H1 (cell line): ENCODE results near the gene ADGRL2. TPM values are rescaled to one million over a fixed set of nuclear protein-coding genes. Genes with fewer than 3 reads are reported as not detected.

Experiments
- CTCF ChIA-PET: fragments of 300-600 bp; sonication (Branson Sonifier 250); formaldehyde crosslinking; loops from one replicate; lab custom pipeline; 2021; ENCODE audit not compliant: partially characterized antibody; lab: Charles Lee
- POLR2A ChIA-PET: fragments of 300-600 bp; sonication (Branson Sonifier 250); formaldehyde crosslinking; loops from one replicate; lab custom pipeline; 2021; ENCODE audit warnings: inconsistent platforms; ENCODE audit not compliant: partially characterized antibody; lab: Charles Lee
- DNase-seq, 2 experiments: peaks; one replicate each; pipeline versions ENCODE4 v3.0.0 to v3.0.0-alpha.2; 2010 to 2022; ENCODE audit warnings: low spot score in 2 of 2, low read depth in 1 of 2, mixed read lengths in 1 of 2
- FAIRE-seq: peaks from 2 replicates; lab custom pipeline; 2011; peaks lifted over from hg19 to GRCh38; lab: Jason Lieb, UNC
- H2AFZ ChIP-seq: 2 replicates; pipeline ENCODE4 v1.8.1; 2012; ENCODE audit warnings: low read length, inconsistent platforms
- H2AK5ac ChIP-seq: 2 replicates; pipeline ENCODE4 v1.6.1; 2013; ENCODE audit warnings: low read depth, low read length
- H2BK120ac ChIP-seq: replicated peaks from 2 replicates; pipeline ENCODE3; 2013; ENCODE audit warnings: low read depth, low read length, inconsistent platforms
- H2BK12ac ChIP-seq: 2 replicates; pipeline ENCODE4 v1.6.1; 2013; ENCODE audit warnings: low read depth, low read length
- H2BK15ac ChIP-seq: 2 replicates; pipeline ENCODE4 v1.6.1; 2013; ENCODE audit warnings: low read length
- H2BK20ac ChIP-seq: 2 replicates; pipeline ENCODE4 v1.6.1; 2013; ENCODE audit warnings: low read length
- H2BK5ac ChIP-seq: 2 replicates; pipeline ENCODE4 v1.6.1; 2013; ENCODE audit warnings: low read depth, low read length
- H3K14ac ChIP-seq: 2 replicates; pipeline ENCODE4 v1.6.1; 2013; ENCODE audit warnings: inconsistent platforms; ENCODE audit not compliant: insufficient read length
- H3K18ac ChIP-seq: 2 replicates; pipeline ENCODE4 v1.6.1; 2013; ENCODE audit warnings: low read length; ENCODE audit errors: extremely low read depth
- H3K23ac ChIP-seq: 2 replicates; pipeline ENCODE4 v1.6.1; 2013; ENCODE audit warnings: inconsistent platforms; ENCODE audit not compliant: insufficient read length
- H3K23me2 ChIP-seq: 2 replicates; pipeline ENCODE4 v1.6.1; 2013; ENCODE audit warnings: low read depth, low read length
- H3K27ac ChIP-seq: 2 replicates; pipeline ENCODE4 v1.6.1; 2011; ENCODE audit warnings: low read depth, low read length, inconsistent platforms
- H3K27me3 ChIP-seq, 4 experiments: replicated peaks in 1 of 4; 1 replicate in 1 of 4; 2 replicates in 3 of 4; pipeline versions ENCODE4 v1.6.1 to v1.8.1; 2011 to 2013; ENCODE audit warnings: low read length in 3 of 4, mild to moderate bottlenecking in 3 of 4, inconsistent platforms in 2 of 4, mixed read lengths in 2 of 4, moderate library complexity in 1 of 4; ENCODE audit not compliant: control insufficient read depth in 3 of 4, insufficient read depth in 3 of 4; ENCODE audit errors: extremely low read depth in 1 of 4
- H3K36me3 ChIP-seq, 4 experiments: 2 replicates each; pipeline versions ENCODE4 v1.6.1 to v1.8.1; 2011 to 2013; ENCODE audit warnings: mild to moderate bottlenecking in 4 of 4, low read length in 3 of 4, moderate library complexity in 2 of 4, control low read depth in 1 of 4, inconsistent platforms in 1 of 4; ENCODE audit not compliant: insufficient read depth in 4 of 4, control insufficient read depth in 2 of 4
- H3K4ac ChIP-seq: replicated peaks from 2 replicates; pipeline ENCODE3; 2013; ENCODE audit warnings: low read length, low read depth, mixed read lengths, inconsistent platforms; ENCODE audit not compliant: insufficient read length
- H3K4me1 ChIP-seq, 4 experiments: replicated peaks in 1 of 4; 1 replicate in 1 of 4; 2 replicates in 3 of 4; pipeline versions ENCODE4 v1.6.1 to v1.8.1; 2011 to 2013; ENCODE audit warnings: low read length in 3 of 4, inconsistent platforms in 2 of 4, mixed read lengths in 1 of 4; ENCODE audit not compliant: insufficient read depth in 4 of 4, control insufficient read depth in 3 of 4
- H3K4me2 ChIP-seq, 2 experiments: 2 replicates each; pipeline versions ENCODE4 v1.6.1 to v1.8.1; 2011 to 2013; ENCODE audit warnings: low read depth in 2 of 2, low read length in 2 of 2, control low read depth in 1 of 2, inconsistent platforms in 1 of 2, mild to moderate bottlenecking in 1 of 2; ENCODE audit not compliant: insufficient read depth in 1 of 2
- H3K4me3 ChIP-seq, 4 experiments: fragments of 200-600, 300-600 bp in 1 of 4; sonication (generic), shearing (Covaris generic), sonication (Bioruptor Twin) in 1 of 4; 2 replicates each; pipeline versions ENCODE4 v1.5.1 to v1.8.1; 2011 to 2016; ENCODE audit warnings: low read length in 4 of 4, low read depth in 3 of 4, control low read depth in 2 of 4, inconsistent platforms in 2 of 4, mild to moderate bottlenecking in 2 of 4, mixed read lengths in 1 of 4, moderate library complexity in 1 of 4; ENCODE audit not compliant: insufficient read depth in 2 of 4; ENCODE audit errors: extremely low read depth in 1 of 4
- H3K56ac ChIP-seq: replicated peaks from 2 replicates; pipeline ENCODE3; 2013; ENCODE audit warnings: low read depth, mild to moderate bottlenecking, mixed read lengths, low read length, inconsistent platforms; ENCODE audit not compliant: insufficient read length
- H3K79me1 ChIP-seq: 2 replicates; pipeline ENCODE4 v1.6.1; 2013; ENCODE audit warnings: low read depth, low read length, control low read depth
- H3K79me2 ChIP-seq, 2 experiments: 2 replicates each; pipeline versions ENCODE4 v1.6.1 to v1.8.1; 2012 to 2013; ENCODE audit warnings: low read length in 2 of 2, mild to moderate bottlenecking in 2 of 2, inconsistent platforms in 1 of 2; ENCODE audit not compliant: insufficient read depth in 2 of 2, control insufficient read depth in 1 of 2
- H3K9ac ChIP-seq, 4 experiments: replicated peaks in 1 of 4; 1 replicate in 1 of 4; 2 replicates in 3 of 4; pipeline versions ENCODE4 v1.6.1 to v1.8.1; 2011 to 2013; ENCODE audit warnings: low read depth in 3 of 4, low read length in 3 of 4, control low read depth in 2 of 4, mild to moderate bottlenecking in 2 of 4, moderate library complexity in 2 of 4, inconsistent platforms in 1 of 4; ENCODE audit errors: extremely low read depth in 1 of 4
- H3K9me3 ChIP-seq, 2 experiments: 2 replicates each; pipeline versions ENCODE4 v1.6.1 to v1.8.1; 2012 to 2013; ENCODE audit warnings: mild to moderate bottlenecking in 2 of 2, moderate library complexity in 2 of 2, control low read depth in 1 of 2, inconsistent platforms in 1 of 2, low read depth in 1 of 2, low read length in 1 of 2, mixed read lengths in 1 of 2; ENCODE audit not compliant: insufficient read depth in 2 of 2
- H4K20me1 ChIP-seq, 2 experiments: replicated peaks in 1 of 2; 2 replicates each; pipeline versions ENCODE3 to v1.8.1; 2011 to 2013; ENCODE audit warnings: inconsistent platforms in 2 of 2, low read length in 2 of 2, mild to moderate bottlenecking in 1 of 2; ENCODE audit not compliant: insufficient read depth in 2 of 2, control insufficient read depth in 1 of 2
- H4K5ac ChIP-seq: 2 replicates; pipeline ENCODE4 v1.6.1; 2013; ENCODE audit warnings: low read length, low read depth, mixed read lengths, inconsistent platforms; ENCODE audit not compliant: insufficient read length
- H4K8ac ChIP-seq: 2 replicates; pipeline ENCODE4 v1.8.0; 2013; ENCODE audit warnings: mild to moderate bottlenecking, moderate library complexity, low read length, inconsistent platforms; ENCODE audit not compliant: insufficient read depth; ENCODE audit errors: extremely low read depth
- H4K91ac ChIP-seq: replicated peaks from 2 replicates; pipeline ENCODE3; 2013; ENCODE audit warnings: low read length, mixed read lengths, inconsistent platforms; ENCODE audit not compliant: insufficient read length
- BACH1 ChIP-seq: IDR thresholded peaks from 2 replicates; pipeline ENCODE4 v1.6.1; 2012; ENCODE audit warnings: low read length, improper control_type of control experiment
- CBX5 ChIP-seq: fragments of 300-800, 300-1000 bp; sonication (generic); IDR thresholded peaks from 2 replicates; pipeline ENCODE4 v1.7.1; 2016; ENCODE audit warnings: antibody characterized with exemption, low read length, low read depth
- CREB1 ChIP-seq: IDR thresholded peaks from 2 replicates; pipeline ENCODE4 v1.6.1; 2012; ENCODE audit warnings: inconsistent platforms
- HDAC6 ChIP-seq: IDR thresholded peaks from one replicate; pipeline ENCODE4 v1.7.1; 2012; ENCODE audit warnings: low read depth, mild to moderate bottlenecking, inconsistent platforms, low read length, moderate library complexity
- JUND ChIP-seq: IDR thresholded peaks from 2 replicates; pipeline ENCODE4 v1.6.1; 2011; ENCODE audit warnings: mild to moderate bottlenecking, improper control_type of control experiment, low read length
- POU5F1 ChIP-seq: IDR thresholded peaks from 2 replicates; pipeline ENCODE4 v1.6.1; 2011; ENCODE audit warnings: low read depth, mild to moderate bottlenecking, low read length, moderate library complexity
- SIX5 ChIP-seq: IDR thresholded peaks from 2 replicates; pipeline ENCODE4 v1.6.1; 2011; ENCODE audit warnings: mild to moderate bottlenecking, low read depth, low read length
- SP1 ChIP-seq: IDR thresholded peaks from 2 replicates; pipeline ENCODE4 v1.6.1; 2011; ENCODE audit warnings: low read depth, low read length
- SUZ12 ChIP-seq: fragments of 200-600 bp; sonication (generic); IDR thresholded peaks from 2 replicates; pipeline ENCODE4 v1.6.1; 2012; ENCODE audit warnings: mild to moderate bottlenecking, inconsistent platforms, low read length, moderate library complexity, mixed read lengths
- TAF7 ChIP-seq: optimal IDR thresholded peaks from 2 replicates; pipeline ENCODE3; 2011; ENCODE audit warnings: low read depth, mild to moderate bottlenecking, inconsistent platforms, low read length, moderate library complexity, borderline replicate concordance
- WGBS, 2 experiments: shearing (Covaris generic) in 1 of 2; methylation state at CpG; one replicate each; pipeline versions ENCODE4 v1.1.6 to v1.1.7; 2013 to 2015; ENCODE audit warnings: low lambda C conversion rate in 2 of 2, mixed read lengths in 2 of 2, inconsistent platforms in 1 of 2, low coverage in 1 of 2, missing lambda C conversion rate in 1 of 2; ENCODE audit not compliant: insufficient replicate concordance in 2 of 2, insufficient coverage in 1 of 2, insufficient read length in 1 of 2; ENCODE audit errors: extremely low coverage in 1 of 2, missing lambda C conversion rate in 1 of 2; 5-methylcytosine and 5-hydroxymethylcytosine counted together
- polyA plus RNA-seq, 7 experiments: library from polyadenylated mRNA; depleted of rRNA in 3 of 7; stranded (reverse) in 5 of 7; unstranded in 2 of 7; fragments of >200 nt in 5 of 7; fragments of 200-250 nt in 2 of 7; gene quantifications; 1 replicate in 5 of 7; 2 replicates in 1 of 7; 4 replicates in 1 of 7; pipeline versions ENCODE4 v1.2.1 to v1.2.3, GENCODE V29; 2011 to 2013; ENCODE audit warnings: missing spikeins in 2 of 7, mixed read lengths in 2 of 7
- total RNA-seq: library from RNA; stranded (reverse); fragmentation: NEBNext Ultra II Directional; extraction: Animal tissue kit (Norgen Biotek cat#: 25700); gene quantifications from 2 replicates; pipeline ENCODE4 v1.2.1, GENCODE V29; 2021
- TF ChIP-seq, protein P1 (sequence below): IDR thresholded peaks from 2 replicates; pipeline ENCODE4 v1.6.1; 2011; ENCODE audit warnings: low read depth, mild to moderate bottlenecking, low read length; ENCODE audit not compliant: insufficient read depth

ADGRL2 gene
- total and polyA plus RNA-seq, 2 of the 8 experiments (the other 6 are each of a cell fraction or from before 2014, with no cell fraction given): 113 to 124 TPM

DNA sequence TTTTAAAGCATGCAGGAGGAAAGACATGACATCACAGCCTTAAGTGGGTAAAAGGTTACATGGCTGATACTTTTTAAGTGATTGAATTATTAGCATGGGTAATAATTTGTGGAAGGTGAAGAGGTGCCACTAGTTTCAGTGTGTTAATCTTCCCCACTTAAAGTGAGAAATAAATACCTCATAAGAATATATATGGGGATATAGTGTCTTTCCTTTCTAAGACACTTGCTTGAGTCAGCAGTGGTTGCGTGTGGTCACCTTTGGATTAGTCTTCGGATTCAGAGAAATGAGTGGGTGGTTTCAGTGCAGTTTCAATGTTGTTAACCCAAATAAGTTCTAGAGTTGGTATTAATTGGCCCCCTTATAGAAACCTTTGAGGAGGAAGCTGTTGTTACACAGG, 94.1 kb downstream of the ADGRL2 start:
- no peak for FAIRE-seq
- TF ChIP-seq SUZ12 (no peak), BACH1 (no peak), HDAC6 (no peak), CREB1 (no peak), TAF7 (no peak), SIX5 (no peak), SP1 (no peak), JUND (no peak), POU5F1 (no peak), CBX5 (no peak)
- TF ChIP-seq, protein P1, sequence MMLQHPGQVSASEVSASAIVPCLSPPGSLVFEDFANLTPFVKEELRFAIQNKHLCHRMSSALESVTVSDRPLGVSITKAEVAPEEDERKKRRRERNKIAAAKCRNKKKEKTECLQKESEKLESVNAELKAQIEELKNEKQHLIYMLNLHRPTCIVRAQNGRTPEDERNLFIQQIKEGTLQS: no peak
- peaks cover 0 to 97% of the 10 kb centered on the region in 2 experiments; a peak in 3 of 4 replicates for H3K79me2 ChIP-seq
- no peak overlapping the region for H3K4me2 ChIP-seq
- no peak overlapping the region for H2BK120ac ChIP-seq
- no peak overlapping the region for H2BK5ac ChIP-seq
- no peak overlapping the region for H2BK20ac ChIP-seq
- H4K5ac ChIP-seq: no peak overlapping the region
- no peak overlapping the region for H3K56ac ChIP-seq
- DNase-seq: no peak
- H3K79me1 ChIP-seq: no peaks in the 10 kb centered on the region; the same call in 1 of the 2 replicates
- H3K36me3 ChIP-seq: no peaks in the 10 kb centered on the region
- H3K14ac ChIP-seq: no peak overlapping the region
- H3K4ac ChIP-seq: no peak overlapping the region
- H3K23ac ChIP-seq: no peak overlapping the region
- 92% methylated on average over 2 of the region's 2 CpGs; no CpG with 5 or more reads in 1 of the 2 experiments for WGBS, 2 experiments
- peaks cover 0 to 7% (median 0%) of the 10 kb centered on the region in 4 experiments; a peak in 1 of 7 replicates for H3K4me1 ChIP-seq
- no peak overlapping the region for H3K18ac ChIP-seq
- no peak overlapping the region for H4K91ac ChIP-seq
- no peak overlapping the region for H2AFZ ChIP-seq
- H4K20me1 ChIP-seq: peaks cover 5 to 6% of the 10 kb centered on the region in 2 experiments
- H2BK12ac ChIP-seq: no peak overlapping the region
- no peak overlapping the region for H2BK15ac ChIP-seq
- H3K23me2 ChIP-seq: no peaks in the 10 kb centered on the region; the same call in 1 of the 2 replicates
- H3K4me3 ChIP-seq: no peak overlapping the region
- ChIA-PET CTCF (no interaction called here), POLR2A (no interaction called here)
- H3K27ac ChIP-seq: no peak overlapping the region
- H3K9me3 ChIP-seq: no peaks in the 10 kb centered on the region
- no peak overlapping the region for H4K8ac ChIP-seq
- H2AK5ac ChIP-seq: no peak overlapping the region
- no peak overlapping the region for H3K9ac ChIP-seq
- no peaks in the 10 kb centered on the region for H3K27me3 ChIP-seq
